ENCODE data around the gene CTNNB1.

Gene CTNNB1

DNA sequence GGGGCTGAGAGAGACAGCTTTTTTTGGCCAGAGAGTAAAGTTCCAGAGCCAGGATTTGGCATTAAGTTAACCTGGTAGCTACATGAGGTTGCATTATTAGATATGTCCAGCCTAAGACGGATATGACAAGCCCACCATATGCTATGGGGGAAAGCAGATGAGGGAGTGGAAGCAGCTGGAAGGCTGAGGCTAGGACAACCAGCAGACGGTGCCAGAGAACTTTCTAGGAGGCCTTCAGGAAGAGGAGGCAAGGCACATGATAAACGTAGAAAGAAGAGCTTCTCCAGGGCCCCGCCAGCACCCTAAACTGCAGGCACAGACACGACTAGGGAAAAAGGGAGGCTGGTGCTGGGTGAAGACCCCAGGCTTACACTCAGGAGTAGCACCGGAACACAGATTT is 87.0 kb downstream of the CTNNB1 start:
- ChIA-PET POLR2A (ENCODE audit: low non-redundant PET) (no interaction called here), CTCF (no interaction called here)
- TF ChIP-seq, protein P1, sequence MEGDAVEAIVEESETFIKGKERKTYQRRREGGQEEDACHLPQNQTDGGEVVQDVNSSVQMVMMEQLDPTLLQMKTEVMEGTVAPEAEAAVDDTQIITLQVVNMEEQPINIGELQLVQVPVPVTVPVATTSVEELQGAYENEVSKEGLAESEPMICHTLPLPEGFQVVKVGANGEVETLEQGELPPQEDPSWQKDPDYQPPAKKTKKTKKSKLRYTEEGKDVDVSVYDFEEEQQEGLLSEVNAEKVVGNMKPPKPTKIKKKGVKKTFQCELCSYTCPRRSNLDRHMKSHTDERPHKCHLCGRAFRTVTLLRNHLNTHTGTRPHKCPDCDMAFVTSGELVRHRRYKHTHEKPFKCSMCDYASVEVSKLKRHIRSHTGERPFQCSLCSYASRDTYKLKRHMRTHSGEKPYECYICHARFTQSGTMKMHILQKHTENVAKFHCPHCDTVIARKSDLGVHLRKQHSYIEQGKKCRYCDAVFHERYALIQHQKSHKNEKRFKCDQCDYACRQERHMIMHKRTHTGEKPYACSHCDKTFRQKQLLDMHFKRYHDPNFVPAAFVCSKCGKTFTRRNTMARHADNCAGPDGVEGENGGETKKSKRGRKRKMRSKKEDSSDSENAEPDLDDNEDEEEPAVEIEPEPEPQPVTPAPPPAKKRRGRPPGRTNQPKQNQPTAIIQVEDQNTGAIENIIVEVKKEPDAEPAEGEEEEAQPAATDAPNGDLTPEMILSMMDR (conservative IDR thresholded peaks at IDR 0.05; ENCODE audit: low read depth) = no peak
- no peak for DNase-seq (ENCODE audit: low spot score)
- H3K27ac ChIP-seq = no peak overlapping the region

DNA sequence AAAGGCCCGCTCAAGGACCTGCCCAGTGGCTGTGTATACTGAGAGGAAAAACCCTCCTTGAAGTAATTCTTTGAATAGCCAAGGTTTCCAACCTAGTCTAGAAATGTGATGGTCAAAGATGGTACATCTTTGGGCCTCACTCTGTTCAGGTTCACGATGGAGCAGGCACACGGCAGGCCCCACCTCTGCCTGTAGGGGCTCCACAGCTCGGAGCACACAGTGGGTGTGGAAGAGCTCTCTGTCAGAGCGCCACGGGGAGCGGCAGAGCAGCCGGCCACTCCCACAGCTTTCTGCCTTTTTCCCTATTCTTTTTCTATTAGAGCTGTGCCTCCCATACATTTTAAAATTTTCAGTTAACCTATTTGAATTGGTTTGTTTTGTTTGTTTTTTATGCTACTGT is 89.5 kb downstream of the CTNNB1 start:
- ChIA-PET CTCF (no interaction called here), POLR2A (ENCODE audit: low non-redundant PET) (no interaction called here)
- TF ChIP-seq, protein P1 (conservative IDR thresholded peaks at IDR 0.05; ENCODE audit: low read depth) = no peak
- H3K27ac ChIP-seq = no peak overlapping the region
- no peak for DNase-seq (ENCODE audit: low spot score)
